Activated effector memory CD4-positive, alpha-beta T cell treated with anti-CD3 and anti-CD28 coated beads, Interleukin-2, amount 50 U/mL, for 16 hours (primary cell): Measurements from ENCODE around the gene ZIC2.
A peak's percentile ranks its signal among the peaks of the same experiment; 100 is the strongest.

ENCODE experiments used
- DNase-seq: peaks from one replicate; pipeline ENCODE4 v3.0.0-alpha.2; 2020

ZIC2 gene

DNA sequence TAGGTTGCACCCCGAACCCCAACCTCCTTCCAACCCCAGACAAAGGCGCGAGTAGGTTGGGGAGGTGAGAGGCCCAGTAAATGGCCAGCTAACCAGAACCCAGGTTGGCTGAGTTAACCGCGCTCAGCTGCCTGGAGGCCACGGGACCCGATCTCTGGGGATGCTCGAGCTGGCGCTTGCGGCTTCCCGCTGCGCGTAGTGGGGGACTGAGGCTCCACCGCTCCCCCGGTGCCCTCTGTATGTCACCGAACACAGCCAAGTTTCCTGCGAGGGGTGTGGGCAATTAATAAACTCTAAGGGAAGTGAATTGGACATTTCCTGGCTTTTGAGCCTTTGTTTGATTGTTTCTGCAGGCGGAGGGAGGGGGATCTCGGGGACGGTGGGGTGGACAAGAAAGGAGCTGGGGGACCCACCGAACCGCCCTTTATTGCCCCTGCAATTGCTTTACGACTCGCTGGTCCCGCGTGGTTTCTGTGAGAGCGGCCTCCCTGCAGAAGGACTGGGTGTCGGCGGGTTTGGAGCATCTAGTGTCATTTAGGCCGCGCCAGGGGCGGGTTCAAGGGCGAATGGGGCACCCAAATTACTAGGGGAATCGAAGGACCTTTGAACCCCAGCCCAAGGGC is 6.5 kb upstream of the ZIC2 start:
- peak; percentile 58 for DNase-seq

DNA sequence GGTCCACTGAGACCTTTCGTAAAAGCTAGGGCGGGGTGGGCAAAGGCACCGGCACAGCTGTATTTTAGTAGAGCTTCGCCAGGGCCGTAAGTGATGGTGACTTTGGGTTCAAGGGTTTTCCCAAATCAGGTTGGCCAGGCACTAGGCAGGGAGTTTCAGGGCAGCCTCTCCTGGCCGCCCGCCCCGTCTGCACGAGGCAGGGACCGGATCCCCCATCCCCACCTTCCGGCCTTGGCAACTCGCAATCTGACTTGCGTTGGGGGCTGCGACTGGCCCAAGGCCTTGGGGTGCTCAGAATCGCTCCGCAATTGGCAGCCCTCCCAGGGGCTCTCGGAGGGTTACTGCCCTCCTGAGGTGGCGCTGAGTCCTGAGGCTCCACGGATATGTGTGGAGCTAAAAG is 6.0 kb upstream of the ZIC2 start:
- DNase-seq, result no peak

DNA sequence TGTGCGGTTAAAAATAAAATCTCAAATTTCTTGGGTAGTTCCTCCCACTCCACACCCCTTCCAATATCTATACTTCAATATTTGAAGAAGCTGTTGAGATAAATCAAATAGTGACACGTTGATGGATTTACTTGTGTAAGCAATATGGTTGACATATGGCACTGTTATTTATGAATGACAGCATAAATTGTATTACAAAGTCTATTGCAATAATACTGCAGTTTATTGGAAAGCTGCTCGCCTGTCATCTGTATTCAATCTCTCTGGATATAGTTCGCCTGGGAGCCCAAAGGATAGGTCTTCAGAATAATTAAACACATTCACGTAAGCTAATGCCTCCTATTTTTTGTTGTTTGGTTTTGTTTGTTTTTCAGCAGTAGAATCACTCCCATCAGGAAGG is 5.0 kb upstream of the ZIC2 start:
- DNase-seq, result no peak

DNA sequence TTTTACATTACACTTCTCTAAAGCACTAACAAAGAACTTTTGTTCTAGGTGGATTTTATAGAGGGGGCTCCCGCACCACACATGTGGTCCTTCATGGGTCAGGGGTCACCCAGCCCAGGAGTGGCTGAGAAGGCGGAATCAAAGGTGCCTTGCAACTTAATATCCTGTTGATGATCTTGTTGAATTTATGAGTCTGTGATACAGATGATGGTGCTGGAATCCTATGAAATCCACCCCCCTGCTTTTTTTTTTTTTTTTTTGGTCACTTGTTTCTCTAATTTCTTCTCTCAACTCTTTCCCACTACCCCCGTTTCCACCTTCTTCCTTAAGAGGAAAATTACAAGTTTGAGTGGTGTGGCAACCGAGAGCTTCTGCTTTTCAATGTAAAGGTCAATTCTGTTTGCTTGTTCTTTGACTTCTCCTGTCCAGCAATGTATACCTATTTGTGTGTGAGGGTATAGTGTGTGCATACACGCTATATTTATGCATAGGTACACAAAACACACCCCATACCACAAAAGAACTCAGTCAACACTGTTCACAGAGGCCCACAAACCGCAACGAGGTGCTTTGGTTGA is 4.2 kb upstream of the ZIC2 start:
- no peak for DNase-seq

DNA sequence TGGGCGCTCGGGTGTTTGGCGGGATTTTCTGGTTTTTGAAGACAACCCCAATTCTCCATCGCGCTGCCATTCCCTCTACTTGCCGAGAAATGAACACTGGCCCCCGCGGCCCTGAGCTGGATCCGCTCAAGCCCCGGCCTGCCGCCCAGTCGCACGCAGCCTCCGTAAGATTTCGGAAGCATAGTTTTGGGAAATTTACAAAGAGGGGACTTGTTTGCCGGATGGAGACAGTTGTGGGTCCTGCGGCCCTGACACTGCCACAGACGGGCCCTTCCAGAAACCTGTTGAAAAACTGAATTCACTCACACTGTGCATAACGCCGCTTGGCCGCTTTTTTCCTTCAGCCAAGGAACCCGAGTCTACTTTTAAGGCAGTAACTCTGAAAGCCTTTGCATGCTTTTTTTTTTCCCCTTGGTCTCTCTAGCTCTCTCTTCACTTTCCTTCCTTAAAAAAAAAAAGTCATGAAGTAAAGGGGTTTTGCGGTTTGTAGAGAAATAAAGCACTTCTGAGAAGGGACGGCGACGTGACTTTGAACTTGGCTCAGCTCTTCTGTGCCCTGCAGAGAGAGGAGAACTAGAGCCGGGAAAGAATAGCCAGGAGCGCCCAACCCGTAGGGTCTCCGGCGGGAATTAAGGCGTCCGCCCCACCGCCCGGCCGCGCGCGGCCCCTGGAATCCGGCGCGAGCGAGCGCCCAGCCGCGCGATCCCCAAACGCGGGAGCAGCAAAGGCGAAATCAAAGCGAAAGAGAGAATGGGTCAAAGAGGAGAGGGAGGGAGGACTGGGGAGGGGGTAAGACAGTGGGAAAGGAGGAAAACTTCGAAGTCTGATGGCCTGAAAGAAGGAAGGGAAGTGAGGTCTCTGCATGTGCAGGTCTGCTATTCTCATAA is 3.4 kb upstream of the ZIC2 start:
- DNase-seq, result peak; percentile 62

DNA sequence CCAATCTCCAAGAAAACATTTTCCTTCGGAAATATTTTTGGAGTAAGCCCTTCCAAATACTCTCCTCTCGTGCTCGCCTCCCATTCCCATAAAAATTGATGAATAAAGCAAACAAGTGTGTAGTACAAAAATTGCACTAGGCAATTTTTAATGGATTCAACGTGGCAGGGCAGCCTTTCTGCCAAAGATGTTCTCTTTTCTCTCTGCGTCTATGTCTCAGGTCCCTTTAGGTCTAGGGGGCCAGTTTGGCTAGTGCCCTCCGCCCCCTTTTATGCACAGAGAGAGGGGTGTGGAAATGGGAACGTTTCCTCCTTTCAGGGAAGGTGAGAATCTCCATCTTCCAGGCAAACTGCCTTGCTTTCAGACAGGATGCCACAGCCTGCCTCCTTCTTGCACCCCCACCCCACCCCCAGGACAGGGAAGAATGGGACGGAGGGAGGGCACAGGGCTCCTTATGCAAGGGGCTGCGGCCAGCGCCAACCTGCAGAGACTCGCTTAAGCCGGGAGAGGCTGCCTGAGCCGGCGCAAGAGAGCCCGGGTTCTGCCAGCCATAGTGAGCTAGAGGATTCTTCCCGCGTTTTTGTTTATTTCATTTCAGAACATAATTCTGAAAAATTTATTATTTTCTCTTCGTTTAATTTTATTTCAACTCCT is 2.7 kb upstream of the ZIC2 start:
- DNase-seq, result peak; percentile 62

DNA sequence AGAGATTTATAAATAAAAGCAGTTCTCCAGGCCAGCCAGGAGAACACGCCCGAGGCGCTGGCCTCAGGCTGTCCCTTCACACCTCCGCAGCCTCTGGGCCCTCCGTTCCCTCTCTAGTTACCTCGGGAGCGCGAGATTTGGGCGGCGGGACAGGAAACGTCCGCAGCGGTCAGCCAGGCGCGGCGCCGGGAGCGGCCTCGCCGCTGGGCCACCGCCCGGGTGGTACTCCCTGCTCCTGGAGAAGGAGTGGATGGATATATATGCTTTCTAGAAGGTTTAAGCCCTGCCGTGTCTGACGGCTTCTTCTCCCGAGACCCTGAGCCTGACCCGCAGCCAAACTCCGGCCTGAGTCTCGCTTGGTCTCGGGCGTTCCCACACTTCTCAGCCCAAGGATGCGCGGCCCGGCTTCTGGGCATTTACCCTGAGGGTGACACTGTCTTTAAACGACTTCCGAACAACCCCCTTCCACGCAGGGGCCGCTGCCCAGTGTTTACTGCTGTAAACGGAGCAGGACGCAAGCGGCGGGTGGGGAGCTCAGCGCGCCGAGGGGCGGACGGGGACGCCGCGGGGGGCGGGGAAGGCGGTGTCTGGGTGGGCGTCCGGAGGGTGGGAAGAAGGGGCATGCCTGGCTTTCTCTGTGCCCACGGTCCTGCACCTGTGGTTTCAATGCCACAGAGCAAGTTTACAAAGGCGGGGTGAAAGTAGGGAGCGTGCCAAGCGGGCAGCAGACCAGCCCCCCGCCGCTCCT is 2.0 kb upstream of the ZIC2 start:
- peak; percentile 64 for DNase-seq

DNA sequence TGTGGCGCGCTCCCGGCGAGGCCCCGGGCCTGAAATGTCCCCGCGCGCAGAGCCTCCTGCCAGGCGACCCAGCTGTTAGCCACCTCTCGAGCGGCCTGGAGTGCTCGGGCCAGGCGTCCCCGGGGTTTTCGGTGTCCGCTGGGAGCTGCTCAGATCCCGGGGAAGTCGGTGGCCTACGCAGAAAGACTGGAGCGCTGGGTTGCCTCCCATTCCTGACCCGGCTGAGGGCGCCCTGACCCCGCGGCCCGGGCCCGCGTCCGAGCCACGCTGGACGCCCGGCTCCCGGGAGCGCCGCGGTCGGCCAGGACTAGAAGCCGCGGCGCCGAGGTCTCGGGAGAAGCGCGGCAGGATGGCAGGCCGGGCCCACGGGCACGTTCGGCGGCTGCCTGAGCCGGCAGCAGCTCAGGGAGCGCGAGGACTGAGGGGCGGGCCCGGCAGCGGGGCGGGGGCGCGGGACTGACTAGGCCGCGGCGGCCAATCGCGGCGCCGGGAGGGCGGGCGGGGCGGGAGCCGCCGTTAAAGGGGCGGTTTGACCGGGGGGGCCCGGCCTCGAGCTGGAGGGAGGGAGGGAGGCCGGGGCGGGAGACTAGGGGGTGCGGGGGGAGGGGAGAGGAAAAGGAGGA is 1.3 kb upstream of the ZIC2 start:
- peak; percentile 85 for DNase-seq

DNA sequence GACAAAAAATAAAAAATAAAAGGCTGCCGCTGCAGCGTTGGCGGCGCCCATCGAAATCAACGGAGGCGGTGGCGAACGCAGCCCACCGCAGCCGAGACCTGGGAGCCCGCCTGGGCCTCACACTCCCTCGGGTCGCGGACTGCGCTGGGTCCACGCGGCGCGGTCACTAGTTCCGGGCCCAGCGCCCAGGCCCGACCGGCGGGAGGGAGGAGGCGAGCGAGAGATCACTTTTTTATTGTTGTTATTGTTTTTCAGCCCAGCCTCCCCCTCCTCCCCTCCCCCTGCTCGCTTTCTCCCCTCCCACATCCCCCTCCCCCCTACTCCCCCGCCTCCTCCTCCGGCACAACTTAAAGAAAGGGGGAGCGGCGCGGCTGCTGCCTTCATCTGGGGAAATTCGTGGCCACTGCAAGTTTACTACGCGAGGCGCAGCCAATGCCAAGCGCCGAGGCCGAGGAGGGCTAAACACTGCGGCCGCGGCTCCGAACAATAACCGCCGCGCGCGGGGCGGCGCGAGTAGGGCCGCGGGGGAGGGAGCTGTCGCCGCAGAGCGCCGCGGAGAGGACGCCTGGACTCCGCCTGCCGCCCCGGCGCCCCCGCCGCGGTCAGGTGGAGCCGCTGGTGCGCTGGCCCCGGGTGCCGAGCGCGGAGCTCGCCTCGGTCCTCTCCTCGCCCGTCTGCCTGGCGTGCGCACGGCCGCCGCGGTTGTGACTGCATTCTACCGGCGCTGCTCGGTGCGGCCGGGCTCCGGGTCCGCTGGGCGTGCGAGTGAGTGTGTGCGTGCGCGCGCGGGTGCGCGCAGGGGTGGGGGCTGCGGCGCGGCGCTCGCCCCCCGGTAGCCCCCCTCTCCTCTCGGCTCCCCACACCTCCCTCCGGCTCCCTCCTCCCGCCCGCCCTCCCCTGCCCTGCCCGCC is 505 bp upstream of the ZIC2 start:
- peak; percentile 66 for DNase-seq

DNA sequence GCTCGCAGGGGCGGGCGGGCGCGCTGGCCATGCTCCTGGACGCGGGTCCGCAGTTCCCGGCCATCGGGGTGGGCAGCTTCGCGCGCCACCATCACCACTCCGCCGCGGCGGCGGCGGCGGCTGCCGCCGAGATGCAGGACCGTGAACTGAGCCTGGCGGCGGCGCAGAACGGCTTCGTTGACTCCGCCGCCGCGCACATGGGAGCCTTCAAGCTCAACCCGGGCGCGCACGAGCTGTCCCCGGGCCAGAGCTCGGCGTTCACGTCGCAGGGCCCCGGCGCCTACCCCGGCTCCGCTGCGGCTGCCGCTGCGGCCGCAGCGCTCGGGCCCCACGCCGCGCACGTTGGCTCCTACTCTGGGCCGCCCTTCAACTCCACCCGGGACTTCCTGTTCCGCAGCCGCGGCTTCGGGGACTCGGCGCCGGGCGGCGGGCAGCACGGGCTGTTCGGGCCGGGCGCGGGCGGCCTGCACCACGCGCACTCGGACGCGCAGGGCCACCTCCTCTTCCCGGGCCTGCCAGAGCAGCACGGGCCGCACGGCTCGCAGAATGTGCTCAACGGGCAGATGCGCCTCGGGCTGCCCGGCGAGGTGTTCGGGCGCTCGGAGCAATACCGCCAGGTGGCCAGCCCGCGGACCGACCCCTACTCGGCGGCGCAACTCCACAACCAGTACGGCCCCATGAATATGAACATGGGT is 599 bp downstream of the ZIC2 start:
- peak; percentile 65 for DNase-seq

DNA sequence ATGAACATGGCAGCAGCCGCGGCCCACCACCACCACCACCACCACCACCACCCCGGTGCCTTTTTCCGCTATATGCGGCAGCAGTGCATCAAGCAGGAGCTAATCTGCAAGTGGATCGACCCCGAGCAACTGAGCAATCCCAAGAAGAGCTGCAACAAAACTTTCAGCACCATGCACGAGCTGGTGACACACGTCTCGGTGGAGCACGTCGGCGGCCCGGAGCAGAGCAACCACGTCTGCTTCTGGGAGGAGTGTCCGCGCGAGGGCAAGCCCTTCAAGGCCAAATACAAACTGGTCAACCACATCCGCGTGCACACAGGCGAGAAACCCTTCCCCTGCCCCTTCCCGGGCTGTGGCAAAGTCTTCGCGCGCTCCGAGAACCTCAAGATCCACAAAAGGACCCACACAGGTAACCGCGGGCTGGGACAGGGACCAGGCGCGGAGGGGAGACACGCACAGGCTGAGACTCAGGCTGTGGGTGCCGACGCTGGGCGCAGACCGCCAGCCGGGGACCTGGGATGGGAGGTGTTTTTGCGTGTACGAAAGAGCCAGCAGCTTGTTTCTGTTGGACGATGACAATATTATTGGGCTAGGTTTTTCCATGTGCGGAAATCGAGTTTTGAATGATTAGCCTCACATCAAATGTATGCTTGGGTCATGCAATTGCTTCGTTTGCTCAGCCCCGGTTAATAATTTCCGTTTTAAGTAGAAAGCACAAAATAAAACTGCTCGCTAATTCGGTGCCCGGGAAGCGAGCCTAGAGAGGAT is 1.3 kb downstream of the ZIC2 start:
- DNase-seq, result no peak

DNA sequence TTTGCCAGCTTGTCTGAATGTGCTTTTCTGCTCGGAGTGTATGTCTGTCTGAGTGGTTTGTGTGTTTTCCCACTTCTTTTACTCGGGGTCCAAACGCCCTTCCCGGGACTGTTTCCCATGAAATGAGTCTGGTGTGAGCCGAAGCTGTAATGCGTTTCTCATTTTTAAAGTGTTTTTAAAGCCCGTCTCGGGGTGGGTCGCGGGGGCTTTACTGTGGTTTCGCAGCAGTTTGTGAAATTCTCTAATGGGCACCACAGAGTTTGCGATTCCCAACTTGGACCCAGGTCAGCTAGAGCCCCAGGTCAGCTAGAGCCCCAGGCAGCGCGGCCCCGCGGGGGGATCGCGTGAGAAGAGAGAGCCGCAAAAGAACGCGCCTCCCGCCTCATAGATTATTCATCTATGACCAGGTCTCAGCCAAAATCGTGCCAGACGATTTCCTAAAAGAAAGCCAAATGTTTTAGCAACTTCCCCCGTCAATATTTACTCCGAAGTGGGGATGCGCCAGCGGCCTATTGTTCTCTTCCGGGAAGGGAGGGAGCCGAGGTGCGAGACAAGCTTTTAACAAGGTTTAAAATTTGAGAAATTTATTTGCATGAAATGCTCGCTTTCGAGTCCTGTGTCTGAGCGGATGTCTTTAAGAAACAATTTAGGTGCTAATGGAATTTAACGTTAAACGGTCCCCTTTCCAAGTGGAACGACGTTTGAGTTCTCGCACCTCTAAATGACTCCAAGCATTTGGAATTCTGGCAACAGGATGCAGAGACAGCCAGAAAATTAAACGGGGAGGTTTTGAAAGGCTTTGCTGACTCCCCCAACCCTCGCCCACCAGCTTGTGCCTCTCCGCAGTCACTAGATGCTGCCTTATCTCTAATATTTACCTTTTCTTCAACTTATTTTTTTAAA is 2.2 kb downstream of the ZIC2 start:
- peak; percentile 61 for DNase-seq

DNA sequence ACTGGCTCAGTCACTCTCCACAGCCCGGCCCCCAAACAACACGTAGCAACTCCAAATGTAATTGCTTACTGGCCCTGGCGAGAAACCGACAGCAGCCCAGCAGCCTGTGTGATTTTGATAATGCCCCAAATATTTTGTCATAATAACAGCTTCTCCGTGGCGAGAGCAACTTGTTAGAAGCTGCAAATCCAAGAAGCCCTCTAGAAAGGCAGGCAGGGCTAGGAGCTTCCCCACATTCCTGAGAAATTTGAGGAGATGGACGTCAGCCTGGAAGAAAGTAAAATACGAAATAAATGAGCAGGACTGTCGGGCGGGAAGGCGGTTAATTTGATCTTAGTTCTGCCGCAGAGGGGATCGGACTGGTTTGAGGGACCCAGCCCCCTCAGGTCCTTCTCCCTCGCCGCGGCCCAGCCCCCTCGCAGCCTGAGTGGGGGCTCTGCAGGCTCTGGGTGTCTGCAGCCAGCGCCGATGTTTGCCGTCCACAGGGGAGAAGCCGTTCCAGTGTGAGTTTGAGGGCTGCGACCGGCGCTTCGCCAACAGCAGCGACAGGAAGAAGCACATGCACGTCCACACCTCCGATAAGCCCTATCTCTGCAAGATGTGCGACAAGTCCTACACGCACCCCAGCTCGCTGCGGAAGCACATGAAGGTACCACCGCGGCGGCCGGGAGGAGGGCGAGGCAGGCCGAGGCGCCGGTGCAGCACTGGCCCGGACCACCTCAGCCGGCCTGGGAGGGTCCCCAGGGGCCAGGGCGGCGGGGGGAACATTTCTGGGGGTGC is 3.1 kb downstream of the ZIC2 start:
- peak; percentile 64 for DNase-seq

DNA sequence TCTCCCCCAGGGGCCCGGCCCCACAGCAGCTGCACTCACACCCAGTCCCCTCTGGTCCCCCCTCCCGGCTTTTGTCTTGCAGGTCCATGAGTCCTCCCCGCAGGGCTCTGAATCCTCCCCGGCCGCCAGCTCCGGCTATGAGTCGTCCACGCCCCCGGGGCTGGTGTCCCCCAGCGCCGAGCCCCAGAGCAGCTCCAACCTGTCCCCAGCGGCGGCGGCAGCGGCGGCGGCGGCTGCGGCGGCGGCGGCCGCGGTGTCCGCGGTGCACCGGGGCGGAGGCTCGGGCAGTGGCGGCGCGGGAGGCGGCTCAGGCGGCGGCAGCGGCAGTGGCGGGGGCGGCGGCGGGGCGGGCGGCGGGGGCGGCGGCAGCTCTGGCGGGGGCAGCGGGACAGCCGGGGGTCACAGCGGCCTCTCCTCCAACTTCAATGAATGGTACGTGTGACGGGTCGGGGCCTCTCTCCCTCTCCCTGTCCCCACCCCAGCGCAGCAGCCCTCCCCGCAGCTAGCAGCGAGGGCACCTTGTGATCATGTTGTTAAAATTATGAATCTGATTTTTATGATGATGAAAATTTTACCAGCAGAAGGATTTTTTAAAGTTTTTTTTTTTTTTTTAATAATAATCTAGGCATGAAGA is 3.8 kb downstream of the ZIC2 start:
- peak; percentile 62 for DNase-seq

DNA sequence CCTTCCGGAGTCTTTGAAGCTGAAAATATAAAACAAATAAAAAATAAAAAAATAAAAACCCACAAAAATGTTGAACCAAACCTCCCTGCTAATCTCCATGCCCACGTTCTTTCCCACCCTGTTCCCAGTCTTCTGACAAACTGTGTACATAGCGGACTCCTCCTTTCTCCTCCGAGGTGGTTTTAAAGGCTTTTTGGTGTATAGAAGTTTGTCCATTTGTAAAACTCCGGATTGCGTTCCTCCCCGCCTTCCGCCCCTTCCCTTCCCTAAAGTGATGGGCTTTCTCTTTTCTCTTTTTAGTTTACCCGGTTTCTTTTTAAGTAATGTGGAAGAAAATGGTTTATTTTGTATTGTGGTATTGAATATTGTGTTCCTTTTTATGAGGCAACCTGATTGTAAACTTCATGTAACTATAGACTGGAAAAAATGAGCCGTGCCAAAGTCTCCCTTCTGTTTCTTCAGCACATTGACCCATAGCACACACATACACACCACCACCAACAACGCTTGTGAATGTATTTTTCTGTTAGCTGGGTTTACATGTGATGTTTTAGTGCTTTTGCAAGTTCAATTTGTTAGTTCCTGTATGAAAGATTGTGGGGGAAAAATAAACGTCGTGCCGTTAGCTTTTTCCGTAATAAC is 4.4 kb downstream of the ZIC2 start:
- DNase-seq, result no peak

DNA sequence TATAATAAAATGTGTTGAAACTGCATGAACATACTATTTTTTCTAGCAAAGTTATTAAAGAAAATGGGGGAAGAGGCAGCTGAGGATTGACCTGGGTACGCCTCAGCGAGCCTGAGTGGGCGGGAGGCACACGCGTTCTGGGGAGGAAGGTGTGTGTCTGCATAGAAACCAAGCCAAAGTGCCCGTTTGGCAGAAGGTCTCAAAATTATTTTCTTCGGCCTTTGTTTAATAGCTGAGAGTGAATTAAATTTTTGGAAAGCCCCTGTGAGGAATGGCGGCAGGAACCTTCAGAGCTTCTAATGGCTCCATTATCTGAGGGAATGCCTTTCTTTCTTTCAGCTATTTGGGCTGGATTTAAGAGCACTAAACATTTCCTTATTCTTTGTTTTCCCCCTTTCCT is 5.2 kb downstream of the ZIC2 start:
- DNase-seq, result no peak
